HG03469 (cell line): ENCODE results near the gene PFDN5.
"Not testable (repeated sequence)": the region's sequence is repeated elsewhere in the genome, so short reads cannot be mapped to it uniquely, and the experiment has no call there.

Source experiments
- ATAC-seq: cut with Tn5 transposase; IDR thresholded peaks from one replicate; pipeline ENCODE4 v1.9.1; 2021; ENCODE audit warnings: mild to moderate bottlenecking, moderate library complexity, moderate number of reproducible peaks; ENCODE audit not compliant: unreplicated experiment

PFDN5 gene

GRCh38 chr12:53279888-53280498, 15.3 kb upstream of the PFDN5 start:
- no peak for ATAC-seq

- no peak for ATAC-seq
Observed at GRCh38 chr12:53286448-53286847, 8.9 kb upstream of the PFDN5 start.

GRCh38 chr12:53287741-53288216, 7.6 kb upstream of the PFDN5 start:
- no peak for ATAC-seq

GRCh38 chr12:53288322-53288721, 7.0 kb upstream of the PFDN5 start:
- ATAC-seq = no peak

- no peak for ATAC-seq
Observed at GRCh38 chr12:53289891-53290290, 5.5 kb upstream of the PFDN5 start.

GRCh38 chr12:53290661-53291060, 4.7 kb upstream of the PFDN5 start:
- no peak for ATAC-seq

GRCh38 chr12:53292426-53292825, 2.9 kb upstream of the PFDN5 start:
- ATAC-seq = no peak

- no peak for ATAC-seq
Observed at GRCh38 chr12:53295891-53296219, 513 bp downstream of the PFDN5 start.

GRCh38 chr12:53297106-53297505, 1.8 kb downstream of the PFDN5 start:
- not testable (repeated sequence) for ATAC-seq

GRCh38 chr12:53298164-53298563, 2.8 kb downstream of the PFDN5 start:
- ATAC-seq = no peak

- no peak for ATAC-seq
Observed at GRCh38 chr12:53299101-53299453, 3.7 kb downstream of the PFDN5 start.

GRCh38 chr12:53299454-53300180, 4.3 kb downstream of the PFDN5 start, which contains the start of gene MYG1:
Gene MYG1 (plus strand): TSS chr12:53299695. CDS start chr12:53299738, 43 bp downstream.
- ATAC-seq = peak; percentile 43

- no peak for ATAC-seq
Observed at GRCh38 chr12:53300187-53300586, 4.8 kb downstream of the PFDN5 start.

- ATAC-seq = no peak
Observed at GRCh38 chr12:53302903-53303302, 7.6 kb downstream of the PFDN5 start.

- ATAC-seq = no peak
Observed at GRCh38 chr12:53306826-53307225, 11.5 kb downstream of the PFDN5 start.

GRCh38 chr12:53308276-53308675, 12.9 kb downstream of the PFDN5 start:
- ATAC-seq = no peak

- ATAC-seq = no peak
Observed at GRCh38 chr12:53313996-53314395, 18.7 kb downstream of the PFDN5 start.

GRCh38 chr12:53320352-53321195, 25.2 kb downstream of the PFDN5 start:
- ATAC-seq = no peak

- ATAC-seq = no peak
Observed at GRCh38 chr12:53324113-53324778, 28.9 kb downstream of the PFDN5 start.

- peak; percentile 43 for ATAC-seq
Observed at GRCh38 chr12:53324779-53325510, 29.6 kb downstream of the PFDN5 start.
